DMS 273 treated with DMSO at 0.1 percent for 48 hours (cell line): Measurements from ENCODE around the gene SLC7A14.

Source experiments
- DNase-seq: peaks from one replicate; lab custom pipeline; 2025; lab: John Stamatoyannopoulos, UW

SLC7A14 gene

DNA sequence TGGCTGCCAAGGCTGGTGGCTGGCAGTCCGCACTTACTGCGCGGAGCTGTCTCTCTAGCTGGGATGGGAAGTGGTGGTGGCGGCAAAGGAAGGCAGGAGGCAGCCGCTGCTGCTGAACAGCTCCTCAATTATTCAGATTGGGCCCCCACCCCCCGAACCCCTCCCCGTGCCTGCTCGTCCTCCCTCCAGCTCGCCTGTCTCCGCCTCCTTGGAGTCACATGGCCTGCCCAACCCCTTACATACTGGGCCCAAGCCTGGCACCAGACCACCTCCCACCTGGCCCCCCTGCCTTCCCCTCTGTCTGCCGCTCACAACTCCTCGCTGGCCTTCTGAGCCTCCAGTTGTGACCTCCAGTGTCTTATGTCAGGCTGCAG lies at the start of gene SLC7A14:
Gene SLC7A14 (minus strand): TSS at position 139 of the 374 bp plus-strand sequence. CDS start 59,139 bp downstream, outside the sequence.
- no peak for DNase-seq

DNA sequence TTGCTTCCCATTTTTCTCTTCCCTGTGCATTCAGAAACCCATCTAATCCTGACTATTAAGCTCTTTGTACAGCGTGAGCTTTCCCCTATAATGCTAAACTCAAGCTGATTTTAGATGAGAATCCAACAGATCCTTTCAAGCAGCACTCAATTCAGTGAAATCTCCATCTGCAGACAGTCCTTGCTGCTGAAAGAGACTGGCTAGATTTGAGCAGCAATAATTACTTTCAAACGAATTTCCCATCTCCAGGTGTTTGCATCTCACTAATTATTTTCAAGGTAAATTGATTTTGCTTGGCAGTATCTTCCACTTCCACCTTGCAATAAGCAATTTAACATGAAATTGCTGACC lies 49.5 kb upstream of the SLC7A14 start:
- DNase-seq, result no peak

DNA sequence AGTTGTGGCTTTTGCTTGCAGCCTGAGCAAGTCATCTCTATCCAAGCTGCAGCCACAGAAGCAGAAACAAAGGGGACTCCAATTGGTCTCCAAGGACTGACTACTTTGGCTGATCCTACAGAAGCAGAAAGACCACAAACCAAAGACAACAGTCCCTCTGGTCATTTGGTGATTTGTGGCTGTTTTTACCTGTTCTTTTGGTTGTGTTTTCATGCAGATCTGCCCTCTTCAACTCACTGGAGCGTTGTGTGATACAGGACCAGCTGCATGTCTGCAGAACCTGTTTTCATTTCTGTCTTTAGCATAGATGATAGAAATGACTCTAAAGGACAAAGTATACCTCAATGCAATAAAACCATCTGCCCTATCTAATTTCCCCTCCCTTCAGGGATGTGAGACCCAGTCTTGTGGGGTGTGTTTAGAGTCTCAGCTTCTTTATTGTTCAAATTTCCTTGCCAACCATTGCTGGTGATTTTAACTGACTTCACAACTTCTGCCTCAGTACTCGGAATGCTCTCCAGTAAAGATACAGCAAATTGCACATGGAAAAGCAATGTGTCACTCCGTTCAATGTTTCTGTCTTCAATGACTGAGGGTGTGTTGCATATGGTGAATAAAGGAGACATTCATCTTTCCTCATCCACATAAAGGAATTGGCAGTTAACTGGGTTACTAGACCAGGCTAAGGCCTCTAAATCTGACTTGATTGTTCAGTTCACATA lies 48.9 kb upstream of the SLC7A14 start:
- no peak for DNase-seq

DNA sequence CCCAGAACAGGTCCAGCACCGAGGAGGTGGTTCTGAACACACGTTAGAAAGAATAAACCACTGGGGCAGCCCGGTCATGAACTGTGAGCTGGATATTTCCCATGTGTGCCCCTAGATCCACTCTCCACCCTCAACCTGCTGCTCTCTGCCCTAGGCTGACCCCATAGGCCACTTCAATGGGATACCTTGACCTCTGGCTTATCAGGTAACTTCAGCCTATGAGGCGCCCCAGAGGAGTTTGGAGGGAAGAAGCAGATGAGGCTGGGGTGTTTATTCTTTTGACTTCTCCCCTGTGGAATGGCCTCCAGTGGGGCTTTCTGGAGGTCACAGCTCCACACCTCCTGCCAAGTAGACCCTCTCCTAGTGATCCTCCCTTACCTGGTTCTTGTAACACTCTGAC lies 47.7 kb upstream of the SLC7A14 start:
- DNase-seq, result no peak

DNA sequence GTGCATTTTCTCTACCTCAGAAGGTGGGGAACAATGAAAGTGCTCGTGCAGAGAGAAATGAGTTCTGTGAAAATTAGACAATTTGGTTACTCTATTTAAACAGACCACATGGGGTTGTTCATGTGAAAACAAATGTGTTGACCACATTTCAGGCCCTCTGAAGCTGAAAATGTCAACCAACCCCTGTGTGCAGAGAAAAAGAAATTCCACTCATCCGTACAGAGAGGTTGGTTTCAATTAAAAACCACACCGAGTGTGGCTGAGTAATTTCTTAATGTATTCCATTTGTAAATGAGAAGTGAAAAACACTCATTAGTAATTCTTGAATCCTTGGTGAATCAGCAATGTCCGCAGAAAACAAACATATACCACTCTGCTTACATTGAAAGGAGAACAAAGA lies 46.9 kb upstream of the SLC7A14 start:
- DNase-seq, result no peak

DNA sequence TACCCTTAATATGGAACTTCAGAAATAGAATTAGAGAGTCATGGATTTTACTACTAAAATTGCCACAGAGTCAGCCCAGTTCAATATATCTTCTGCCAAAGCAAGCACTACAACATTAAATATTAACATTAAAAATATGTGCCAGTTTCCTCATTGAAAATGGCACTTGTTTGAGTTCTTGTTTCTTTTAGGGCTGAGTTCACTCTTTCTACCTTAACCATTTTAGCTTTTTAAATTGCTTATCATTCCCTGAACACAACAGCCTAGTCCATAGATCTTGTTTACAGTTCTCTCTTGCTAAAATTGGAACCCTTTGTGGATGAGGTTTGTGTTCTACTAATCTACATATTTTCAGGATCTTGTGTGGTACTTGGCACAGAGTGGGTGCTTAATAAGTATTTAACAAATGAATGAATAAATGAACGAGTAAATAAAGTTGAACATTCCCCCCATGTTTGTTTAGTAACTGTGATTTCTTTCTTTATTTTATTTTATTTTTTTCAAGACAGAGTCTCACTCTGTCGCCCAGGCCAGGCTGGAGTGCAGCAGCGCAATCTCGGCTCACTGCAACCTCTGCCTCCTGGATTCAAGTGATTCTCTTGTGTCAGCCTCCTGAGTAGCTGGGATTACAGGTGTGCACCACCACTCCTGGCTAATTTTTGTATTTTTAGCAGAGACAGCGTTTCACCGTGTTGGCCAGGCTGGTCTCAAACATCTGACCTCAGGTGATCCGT lies 46.0 kb upstream of the SLC7A14 start:
- no peak for DNase-seq

DNA sequence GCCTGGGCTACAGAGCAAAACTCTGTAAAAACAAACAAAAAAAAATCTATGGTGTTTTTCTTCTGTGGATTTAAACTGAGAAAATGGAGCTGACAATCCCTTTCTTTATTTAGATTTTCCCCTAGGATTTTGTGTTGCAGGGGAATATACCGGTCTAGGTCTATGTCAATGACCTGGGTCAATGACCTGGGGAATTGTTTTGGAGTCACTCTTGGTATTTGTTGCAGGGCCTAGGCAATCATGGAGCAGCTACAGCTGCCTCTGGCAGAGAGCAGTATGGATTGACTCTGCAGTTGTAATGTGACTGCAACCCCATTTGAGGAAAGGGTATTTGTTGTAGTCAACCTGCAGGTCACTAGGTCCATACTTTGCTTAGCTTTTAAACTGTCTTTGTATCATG lies 37.6 kb upstream of the SLC7A14 start:
- no peak for DNase-seq

DNA sequence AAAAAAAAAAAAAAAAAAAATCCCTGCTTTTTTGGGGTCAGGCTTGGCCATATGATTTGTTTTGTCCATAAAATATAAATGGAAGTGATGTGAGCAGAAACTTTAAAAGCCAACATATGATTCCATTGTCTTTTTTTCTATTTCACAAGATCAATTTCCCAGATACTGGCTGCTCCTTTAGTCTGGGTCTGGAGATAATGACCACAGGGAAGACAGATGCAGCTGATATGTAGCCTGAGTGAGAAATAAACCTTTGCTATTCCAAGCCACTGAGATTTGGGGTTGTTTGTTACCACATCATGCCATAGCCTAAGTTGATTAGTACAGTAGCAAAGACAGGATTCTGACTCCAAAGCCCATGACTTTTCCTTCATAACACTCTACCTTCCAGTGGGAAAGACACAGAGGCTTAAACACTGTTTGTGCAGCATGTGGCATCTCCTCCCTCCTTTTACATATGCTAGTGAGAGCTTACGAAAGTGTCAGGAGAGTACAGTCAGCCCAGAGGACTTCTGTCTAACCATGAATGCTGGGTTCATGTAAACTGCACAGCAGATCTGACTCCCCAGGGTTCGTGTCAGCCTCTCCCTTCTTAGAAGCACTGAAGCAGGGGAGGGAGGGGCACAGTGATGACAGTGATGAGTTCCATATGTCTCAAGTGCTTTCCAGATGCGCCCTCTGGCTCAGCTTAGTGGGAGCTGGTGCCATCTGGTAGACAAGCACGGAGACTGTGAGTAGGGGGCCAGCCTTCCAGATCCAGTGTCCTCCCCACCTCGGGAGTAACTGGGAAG lies 36.7 kb upstream of the SLC7A14 start:
- peak; percentile 69 for DNase-seq

DNA sequence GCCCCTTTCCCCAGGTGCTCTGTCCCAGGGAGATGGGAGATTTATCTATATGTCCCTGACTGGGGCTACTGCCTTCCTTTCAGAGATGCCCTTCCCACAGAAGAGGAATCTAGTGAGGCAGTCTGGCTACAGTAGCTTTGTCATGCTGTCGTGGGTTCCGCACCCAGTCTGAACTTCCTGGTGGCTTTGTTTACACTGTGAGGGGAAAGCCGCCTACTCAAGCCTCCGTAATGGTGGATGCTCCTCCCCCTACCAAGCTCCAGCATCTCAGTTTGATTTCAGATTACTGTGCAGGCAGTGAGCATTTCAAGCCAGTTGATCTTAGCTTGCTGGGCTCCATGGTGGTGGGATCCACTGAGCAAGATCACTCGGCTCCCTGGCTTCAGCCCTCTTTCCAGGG lies 35.4 kb upstream of the SLC7A14 start:
- DNase-seq, result no peak

DNA sequence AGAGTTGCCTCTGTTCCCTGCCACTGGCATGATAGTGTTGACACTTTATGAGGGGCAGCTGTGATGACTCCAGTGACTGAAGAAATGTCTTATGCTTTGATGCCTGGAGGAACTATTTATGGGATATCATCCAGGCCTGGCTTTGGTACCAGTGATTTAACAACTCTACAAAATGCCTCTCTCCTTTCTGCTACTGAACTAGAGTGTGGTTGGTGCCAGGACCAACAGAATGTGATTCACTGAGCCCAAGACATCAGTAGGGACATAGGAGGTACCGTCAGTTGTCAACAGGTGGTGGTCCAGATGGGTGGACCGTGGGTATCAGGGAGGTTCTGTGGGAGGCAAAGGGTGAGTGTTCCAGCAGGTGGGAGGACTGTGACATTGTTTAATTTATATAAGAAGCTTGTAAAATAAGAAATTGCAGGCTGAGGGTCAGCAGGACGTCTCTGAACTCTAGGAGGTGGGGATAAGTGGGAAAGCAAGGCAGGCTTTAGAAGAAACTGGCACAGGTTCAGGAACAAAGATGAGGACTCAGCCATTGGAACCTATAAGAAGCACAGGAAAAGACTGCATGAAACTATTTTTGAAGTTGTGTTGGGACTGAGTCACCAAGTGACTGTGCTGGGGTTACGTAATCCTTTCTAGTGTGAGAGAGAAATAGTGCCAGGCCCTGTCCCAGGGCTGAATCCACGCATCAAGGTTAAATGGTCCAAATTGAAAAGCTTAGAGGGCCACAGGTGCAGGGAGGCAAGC lies 28.5 kb upstream of the SLC7A14 start:
- DNase-seq, result no peak

DNA sequence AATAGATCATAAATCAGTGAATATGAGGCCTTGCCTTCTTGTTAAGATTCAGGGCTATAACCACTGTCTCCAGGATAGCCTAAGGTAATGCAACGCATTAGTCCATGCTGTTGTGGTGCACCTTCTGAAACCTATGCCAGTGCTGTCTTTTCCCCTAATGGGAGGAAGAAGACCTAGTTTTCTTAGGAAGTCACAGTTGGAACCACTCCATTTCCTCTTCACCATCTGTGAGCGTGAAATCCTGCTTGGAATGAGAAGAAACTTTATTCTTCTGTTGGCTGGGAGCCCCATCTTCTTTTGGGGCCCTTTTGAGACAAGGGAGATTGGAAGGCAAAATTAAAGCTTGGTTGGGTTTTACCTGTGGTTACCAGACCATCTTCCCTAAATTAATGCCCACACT lies 25.9 kb upstream of the SLC7A14 start:
- no peak for DNase-seq

DNA sequence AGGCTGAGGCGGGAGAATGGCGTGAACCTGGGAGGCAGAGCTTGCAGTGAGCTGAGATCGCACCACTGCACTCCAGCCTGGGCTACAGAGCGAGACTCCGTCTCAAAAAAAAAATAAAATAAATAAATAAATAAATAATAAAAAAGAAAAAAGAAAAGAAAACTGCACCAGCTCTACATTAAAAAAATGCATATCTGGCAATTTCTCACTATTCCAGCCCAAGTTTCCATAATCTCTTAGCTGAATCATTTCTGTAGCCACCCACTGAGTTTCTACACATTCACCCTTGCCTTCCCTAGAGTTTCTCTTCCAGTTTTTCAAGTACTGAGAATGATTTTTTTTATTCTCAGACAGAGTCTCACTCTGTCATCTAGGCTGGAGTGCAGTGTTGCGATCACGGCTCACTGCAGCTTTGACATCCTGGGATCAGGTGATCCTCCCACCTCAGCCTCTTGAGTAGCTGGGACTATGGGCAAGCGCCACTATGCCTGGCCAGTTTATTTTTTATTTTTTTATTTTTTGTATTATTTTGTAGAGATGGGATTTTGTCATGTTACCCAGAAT lies 24.5 kb upstream of the SLC7A14 start:
- no peak for DNase-seq

DNA sequence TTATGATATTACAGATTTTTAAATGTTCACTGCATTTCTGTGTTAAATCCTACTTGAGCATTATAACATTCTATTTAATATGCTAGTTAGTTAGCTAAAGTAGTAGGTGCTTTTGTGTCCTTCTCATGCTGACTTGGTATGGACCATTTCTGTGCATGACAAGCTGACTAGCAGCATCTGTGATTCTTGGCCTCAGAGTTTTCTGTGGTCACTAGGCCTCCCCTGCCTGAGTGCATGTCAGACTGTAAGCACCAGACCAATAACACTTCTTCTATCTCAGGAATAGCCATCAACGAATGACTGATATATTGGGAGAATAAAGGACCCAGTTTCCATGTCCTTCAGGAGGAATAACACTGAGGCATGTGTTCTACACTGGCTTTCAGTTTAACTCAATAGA lies 22.6 kb upstream of the SLC7A14 start:
- DNase-seq, result no peak

DNA sequence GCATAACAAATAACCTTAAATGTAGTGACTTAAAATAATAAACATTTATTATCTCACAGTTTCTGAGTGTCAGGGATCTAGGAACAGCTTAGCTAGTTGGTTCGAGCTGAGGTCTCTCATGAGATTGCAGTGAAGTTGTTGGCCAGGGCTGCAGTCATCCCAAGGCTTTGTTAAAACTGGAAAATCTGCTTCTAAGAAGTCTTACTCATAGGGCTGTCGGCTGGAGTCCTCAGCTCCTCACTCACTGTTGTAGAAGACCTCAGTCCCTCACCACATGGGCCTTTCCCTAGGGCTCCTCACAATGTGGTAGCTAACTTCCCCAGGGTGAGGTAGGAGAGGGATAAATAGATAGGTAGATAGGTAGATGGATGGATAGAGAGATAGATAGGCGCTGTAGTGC lies 20.8 kb upstream of the SLC7A14 start:
- no peak for DNase-seq

DNA sequence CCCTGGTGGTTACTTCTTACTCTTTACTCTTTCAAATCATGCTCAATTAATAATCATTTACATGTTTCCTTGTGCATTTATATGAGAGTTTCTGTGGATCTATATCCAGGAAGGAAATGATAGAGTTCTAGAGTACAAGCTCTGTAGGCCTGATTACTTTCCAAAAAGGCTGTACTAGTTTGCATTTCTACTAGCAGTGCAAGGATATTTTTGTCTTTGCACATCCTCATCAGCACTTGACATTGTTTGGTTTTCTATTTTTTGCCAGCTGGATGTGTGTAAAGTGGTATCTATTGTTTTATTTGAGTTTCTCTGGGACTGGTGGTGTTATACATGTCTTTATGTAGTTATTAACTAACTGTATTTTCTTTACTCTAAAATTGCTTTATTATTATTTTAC lies 19.6 kb upstream of the SLC7A14 start:
- no peak for DNase-seq

DNA sequence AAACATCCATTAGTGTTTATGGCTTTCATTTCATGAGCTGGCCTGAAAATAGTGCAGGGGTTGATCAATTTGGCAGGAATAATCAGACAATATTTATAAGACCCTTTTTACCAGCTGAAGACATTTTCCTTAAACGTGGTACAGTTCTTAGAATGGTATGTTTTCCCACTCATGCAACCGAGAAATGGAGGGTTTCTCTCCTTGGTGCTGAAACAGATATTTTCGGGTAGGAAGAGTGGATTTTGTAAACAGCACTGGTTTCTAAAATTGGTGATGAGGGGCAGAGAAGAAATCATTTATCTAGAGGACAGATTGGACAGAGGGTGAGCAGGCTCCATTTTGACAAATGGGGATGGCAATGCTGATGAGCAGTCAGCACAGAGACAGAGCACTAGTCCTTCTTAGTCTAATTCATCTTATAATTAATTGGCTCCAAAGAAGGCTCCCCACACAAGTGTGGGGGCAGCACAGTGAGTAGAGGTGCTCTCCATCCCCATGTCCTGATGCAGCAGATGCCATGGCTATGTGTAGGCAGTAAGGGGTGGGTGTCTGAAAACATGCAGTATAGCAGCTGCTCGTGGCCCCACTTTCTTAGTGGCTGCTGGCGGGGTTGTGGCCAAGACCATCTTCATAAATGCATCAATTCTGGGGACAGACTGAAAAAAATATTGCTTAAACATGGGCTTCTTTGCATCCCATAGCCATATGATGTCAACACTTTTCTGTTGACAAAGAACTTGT lies 18.1 kb upstream of the SLC7A14 start:
- no peak for DNase-seq

DNA sequence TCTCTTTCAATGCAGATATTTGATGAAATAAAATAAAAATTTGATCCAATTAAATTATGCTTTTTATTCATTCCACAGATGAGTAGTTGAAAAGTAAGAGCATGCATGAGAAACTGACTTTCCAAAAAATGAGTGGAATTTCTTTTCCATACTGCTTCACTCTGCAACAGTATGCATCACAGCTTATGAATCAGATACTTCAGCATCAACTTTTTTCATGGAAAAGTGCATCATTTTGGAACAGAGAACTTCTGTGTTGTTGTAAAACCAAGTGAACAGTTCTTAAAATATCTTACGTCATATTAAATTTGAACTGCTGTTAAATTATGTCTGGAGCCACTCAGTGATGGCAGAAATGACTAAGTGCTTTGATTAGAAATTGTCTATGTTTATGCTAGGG lies 16.7 kb upstream of the SLC7A14 start:
- no peak for DNase-seq

DNA sequence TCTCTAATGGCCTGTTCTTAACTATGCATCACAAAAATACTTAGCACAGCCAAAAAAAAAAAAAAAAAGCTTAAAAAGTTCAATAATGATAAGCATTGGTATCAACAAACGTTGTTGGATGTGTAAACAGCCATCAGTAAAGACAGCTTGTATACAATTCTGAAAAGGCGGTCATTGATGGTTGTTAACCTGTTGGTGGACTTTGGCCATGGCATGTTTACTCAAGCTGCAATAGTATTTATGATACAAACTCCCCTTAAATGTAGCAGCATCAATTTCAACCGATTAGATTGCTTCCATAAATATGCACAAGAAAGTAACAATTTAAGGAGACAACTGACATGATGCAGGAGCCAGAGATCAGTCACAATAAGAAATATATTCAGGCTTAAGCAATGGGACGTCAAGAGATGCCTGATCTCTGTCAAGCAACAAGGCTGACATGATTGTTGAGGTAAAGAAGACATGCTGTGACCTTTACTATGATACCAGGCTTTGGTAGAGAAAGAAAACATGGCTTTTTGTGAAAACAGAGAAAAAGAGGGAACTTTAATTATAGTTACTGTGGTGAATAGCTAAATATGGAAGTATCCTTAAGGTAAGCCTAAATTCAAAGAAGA lies 14.2 kb upstream of the SLC7A14 start:
- DNase-seq, result no peak

DNA sequence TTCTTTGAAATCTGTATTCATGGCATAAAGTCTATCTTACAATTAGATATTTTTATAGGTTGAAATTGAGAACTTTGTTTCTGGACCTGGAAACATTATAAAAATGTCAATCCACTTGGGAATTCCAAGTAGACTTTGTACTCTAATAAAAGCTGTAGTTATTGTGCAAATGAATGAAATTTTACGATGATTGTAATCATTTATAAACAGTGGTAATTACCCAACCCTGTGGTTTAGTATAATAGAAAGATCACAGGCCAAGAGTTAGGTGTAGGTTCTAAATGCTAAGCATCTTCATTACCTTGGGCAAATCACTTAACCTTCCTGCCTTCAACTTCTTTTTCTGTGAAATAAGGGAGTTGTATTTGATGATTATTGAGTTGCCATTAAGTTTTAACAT lies 13.2 kb upstream of the SLC7A14 start:
- no peak for DNase-seq

DNA sequence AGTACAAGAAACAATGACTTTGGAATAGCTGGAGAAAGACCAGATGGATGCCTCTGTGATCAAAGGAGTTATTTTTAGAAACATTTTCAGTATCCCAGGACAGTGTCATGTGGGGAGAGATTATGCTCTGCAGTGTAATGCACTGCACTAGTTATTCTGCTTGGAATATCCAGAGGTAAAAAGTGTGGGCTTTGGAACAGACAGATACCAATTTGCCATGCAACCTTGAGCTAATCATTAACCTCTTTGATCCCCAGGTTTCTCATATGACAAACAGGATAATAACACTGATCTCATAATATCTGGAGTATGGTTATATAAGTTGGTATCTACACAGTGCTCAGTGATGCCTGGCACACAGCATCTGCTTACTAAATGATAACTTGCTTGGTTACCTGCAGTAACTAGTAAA lies 12.2 kb upstream of the SLC7A14 start:
- peak; percentile 57 for DNase-seq

DNA sequence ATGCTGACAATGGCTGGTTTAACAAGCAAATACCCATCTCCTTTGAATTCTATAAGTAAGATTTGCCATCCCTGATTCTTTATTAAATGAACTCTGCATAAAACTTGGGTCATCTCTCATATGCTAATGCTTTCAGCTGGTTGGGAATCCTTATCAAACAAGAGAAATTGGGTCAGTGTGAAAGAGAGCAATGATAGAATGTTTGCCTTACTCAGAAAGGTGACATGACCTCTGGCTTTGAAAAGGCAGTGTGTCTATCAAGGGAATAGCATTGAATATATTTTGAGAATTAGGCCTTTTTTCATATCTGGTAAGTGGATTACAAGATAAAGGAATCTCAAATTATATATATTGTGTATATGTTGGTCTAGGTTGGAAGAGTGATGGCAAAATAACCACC lies 8.7 kb upstream of the SLC7A14 start:
- DNase-seq, result no peak
